Naive thymus-derived CD8-positive, alpha-beta T cell (primary cell): Measurements from ENCODE around the gene MAN1B1. TPM values are rescaled to one million over a fixed set of nuclear protein-coding genes. Genes with fewer than 3 reads are reported as not detected.
"Not testable (repeated sequence)": the region's sequence is repeated elsewhere in the genome, so short reads cannot be mapped to it uniquely, and the experiment has no call there.

Experiments used
- ATAC-seq, 2 donors: fragments of 150-1000 bp; cut with Tn5 transposase in 1 of 2; sonication (Bioruptor Pico), chemical (Tn5 transposase) in 1 of 2; 1 replicate in 1 of 2; 2 replicates in 1 of 2; pipeline ENCODE4 v1.10.0; 2021; ENCODE audit warnings: mild to moderate bottlenecking in 2 of 2, moderate library complexity in 2 of 2
- POLR2A ChIA-PET: fragments of 350-600 bp; sonication (Branson Sonifier 250); formaldehyde crosslinking; loops from one replicate; lab custom pipeline; 2021; ENCODE audit warnings: antibody characterized with exemption; lab: Charles Lee
- DNase-seq, 10 donors: peaks; one replicate each; pipeline versions ENCODE4 v3.0.0 to v3.0.0-alpha.2; 2020 to 2022
- H3K27ac Mint-ChIP-seq, 10 donors: one replicate each; pipeline ENCODE4 v1.8.0; 2020 to 2022; ENCODE audit warnings: mild to moderate bottlenecking in 10 of 10, mixed read lengths in 10 of 10, moderate library complexity in 4 of 10, inconsistent platforms in 1 of 10
- H3K27me3 Mint-ChIP-seq, 5 donors: one replicate each; pipeline ENCODE4 v1.8.0; 2021 to 2022; ENCODE audit warnings: mixed read lengths in 5 of 5
- H3K36me3 Mint-ChIP-seq, 3 donors: one replicate each; pipeline ENCODE4 v1.8.0; 2020 to 2022; ENCODE audit warnings: mixed read lengths in 3 of 3, mild to moderate bottlenecking in 2 of 3, inconsistent platforms in 1 of 3
- H3K4me1 Mint-ChIP-seq, 4 donors: one replicate each; pipeline ENCODE4 v1.8.0; 2021 to 2022; ENCODE audit warnings: mixed read lengths in 4 of 4
- H3K4me3 Mint-ChIP-seq, 10 donors: one replicate each; pipeline ENCODE4 v1.8.0; 2020 to 2022; ENCODE audit warnings: mild to moderate bottlenecking in 10 of 10, mixed read lengths in 10 of 10, moderate library complexity in 6 of 10, inconsistent platforms in 1 of 10
- H3K9me3 Mint-ChIP-seq, 9 donors: one replicate each; pipeline ENCODE4 v1.8.0; 2020 to 2022; ENCODE audit warnings: mixed read lengths in 9 of 9, mild to moderate bottlenecking in 3 of 9, inconsistent platforms in 1 of 9, moderate library complexity in 1 of 9
- polyA plus RNA-seq, 3 donors: library from polyadenylated mRNA; unstranded; fragments of 300-500 nt; fragmentation: Illumina TruSeq; gene quantifications; one replicate each; pipeline ENCODE4 v1.2.3, GENCODE V29; 2021
- total RNA-seq, 8 experiments: library from RNA in 2 of 8; stranded (reverse) in 2 of 8; gene quantifications; one replicate each; pipeline ENCODE4 v1.2.3 and lab custom pipeline; 2021 to 2026

Gene MAN1B1
- total and polyA plus RNA-seq, 5 experiments from 2014 or later = 30.6 to 73.2 (median 46.6) TPM

DNA sequence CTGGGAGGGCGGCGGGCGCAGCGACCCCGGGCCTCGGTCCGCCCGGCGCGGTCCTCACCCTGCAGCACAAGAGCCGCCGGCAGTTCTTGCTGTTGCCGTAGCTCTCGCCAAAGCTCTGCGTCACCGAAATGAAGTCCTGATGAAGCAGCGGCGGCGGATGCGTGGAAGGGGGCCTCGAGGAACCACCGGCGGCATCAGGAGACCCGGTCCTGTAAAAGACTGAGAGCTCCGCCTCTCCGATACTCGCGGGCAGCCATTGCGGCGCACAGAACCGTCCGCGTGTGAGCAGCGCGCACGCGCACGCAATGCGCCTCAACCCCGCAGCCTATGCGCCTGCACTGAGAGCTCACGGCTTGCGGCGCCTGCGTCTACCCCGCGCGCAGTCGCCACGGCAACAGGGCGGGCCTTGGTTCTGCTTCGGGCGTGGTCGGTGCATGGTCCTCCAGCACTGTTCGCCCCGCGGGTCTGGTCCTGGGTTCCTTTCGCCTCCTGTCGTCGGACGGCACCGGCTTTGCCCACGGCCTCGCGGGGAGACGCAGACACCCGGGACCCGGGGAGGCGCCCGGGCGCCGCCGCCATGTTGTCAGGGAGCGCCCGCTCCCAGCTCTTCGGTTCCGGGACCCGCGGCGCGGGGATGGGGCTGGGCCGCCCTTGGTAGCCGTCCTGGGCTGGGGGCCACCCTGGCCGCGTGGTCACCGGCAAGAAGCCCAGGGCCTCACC lies 42.8 kb downstream of the MAN1B1 start:
- Mint-ChIP-seq H3K9me3 (peaks cover 0 to 3% (median 0%) of the 10 kb centered on the region in 9 donors), H3K27ac (peak overlapping the region; percentile 71 to 94 (median 84)), H3K4me1 (peaks cover 17 to 30% (median 28%) of the 10 kb centered on the region in 4 donors), H3K4me3 (peak overlapping the region; percentile 78 to 95 (median 88)), H3K27me3 (peaks cover 0 to 10% (median 2%) of the 10 kb centered on the region in 5 donors), H3K36me3 (no peaks in the 10 kb centered on the region)
- DNase-seq (peak; percentile 82 to 93 (median 88)), ATAC-seq (peak; percentile 92 to 95)
- POLR2A ChIA-PET = interaction anchor here (0.6 to 3.3 kb wide), 26 partner anchors 9 to 1023 kb away, joined by 3 to 34 read pairs (median 5); partner anchors contain the start of genes ANAPC2, CYSRT1, DPP7 and EDF1

DNA sequence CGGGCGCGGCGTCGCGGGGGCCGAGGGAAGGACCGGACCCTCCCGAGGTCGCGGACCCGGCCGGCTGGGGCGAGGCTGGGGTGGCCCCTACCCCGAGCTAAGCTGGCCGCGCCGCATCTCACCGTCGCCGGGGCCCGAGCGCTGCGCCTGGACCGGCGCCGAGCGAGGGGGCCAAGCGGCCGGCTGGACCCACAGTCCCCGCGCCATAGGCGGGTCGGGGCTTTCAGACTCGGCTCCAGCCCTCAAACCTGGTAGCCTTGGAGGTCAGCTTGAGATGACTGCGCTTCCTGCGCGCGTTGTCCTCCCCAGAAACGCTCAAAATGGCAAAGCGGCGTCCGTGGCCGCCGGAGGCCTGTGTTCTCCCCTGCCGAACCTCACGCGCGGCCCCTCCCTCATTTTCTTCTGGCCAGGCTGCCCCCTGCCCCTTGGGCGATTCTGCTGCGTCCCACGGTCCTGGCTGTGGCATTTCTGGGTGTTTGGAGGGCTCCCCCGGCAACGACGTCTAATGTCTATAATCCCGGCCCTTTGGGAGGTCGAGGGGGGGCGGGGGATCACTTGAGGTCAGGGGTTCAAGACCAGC lies 43.5 kb downstream of the MAN1B1 start:
- H3K27me3 Mint-ChIP-seq = peaks cover 0 to 16% (median 4%) of the 10 kb centered on the region in 5 donors
- ATAC-seq = peak in 1 of 2 donors; percentile 0
- peak overlapping the region; percentile 68 to 92 (median 80) for H3K4me3 Mint-ChIP-seq
- no peaks in the 10 kb centered on the region for H3K36me3 Mint-ChIP-seq
- H3K27ac Mint-ChIP-seq = peak overlapping the region in 5 of 10 donors; percentile 52 to 87 (median 62)
- peaks cover 17 to 30% (median 28%) of the 10 kb centered on the region in 4 donors for H3K4me1 Mint-ChIP-seq
- DNase-seq = no peak
- H3K9me3 Mint-ChIP-seq = peaks cover 0 to 3% (median 0%) of the 10 kb centered on the region in 9 donors
- POLR2A ChIA-PET = interaction anchor here (0.6 to 3.3 kb wide), 24 partner anchors 8 to 1023 kb away, joined by 3 to 34 read pairs (median 5); partner anchors contain the start of genes ANAPC2, CYSRT1, DPP7 and EDF1

DNA sequence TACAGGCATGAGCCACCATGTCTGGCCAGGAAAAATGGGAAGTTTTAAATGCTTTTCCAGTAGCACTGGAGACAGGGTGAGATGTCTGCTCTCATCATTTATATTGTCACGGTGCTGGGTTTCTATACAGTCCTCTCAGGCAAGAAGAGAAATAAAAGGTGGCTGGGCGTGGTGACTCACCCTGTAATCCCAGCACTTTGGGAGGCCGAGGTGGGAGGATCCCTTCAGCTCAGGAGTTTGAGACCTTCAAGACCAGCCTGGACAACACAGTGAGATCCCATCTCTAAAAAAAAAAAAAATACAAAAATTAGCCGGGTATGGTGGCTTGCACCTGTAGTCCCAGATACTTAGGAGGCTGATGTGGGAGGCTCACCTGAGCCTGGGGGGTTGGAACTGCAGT lies 47.4 kb downstream of the MAN1B1 start:
- no peak for ATAC-seq
- peaks cover 0 to 6% (median 4%) of the 10 kb centered on the region in 4 donors for H3K4me1 Mint-ChIP-seq
- POLR2A ChIA-PET = no interaction called here
- no peak overlapping the region for H3K4me3 Mint-ChIP-seq
- H3K36me3 Mint-ChIP-seq = peaks cover 0 to 2% (median 0%) of the 10 kb centered on the region in 3 donors
- H3K27ac Mint-ChIP-seq = no peak overlapping the region
- peaks cover 11 to 49% (median 28%) of the 10 kb centered on the region in 5 donors for H3K27me3 Mint-ChIP-seq
- no peak for DNase-seq
- H3K9me3 Mint-ChIP-seq = peaks cover 0 to 3% (median 0%) of the 10 kb centered on the region in 9 donors

DNA sequence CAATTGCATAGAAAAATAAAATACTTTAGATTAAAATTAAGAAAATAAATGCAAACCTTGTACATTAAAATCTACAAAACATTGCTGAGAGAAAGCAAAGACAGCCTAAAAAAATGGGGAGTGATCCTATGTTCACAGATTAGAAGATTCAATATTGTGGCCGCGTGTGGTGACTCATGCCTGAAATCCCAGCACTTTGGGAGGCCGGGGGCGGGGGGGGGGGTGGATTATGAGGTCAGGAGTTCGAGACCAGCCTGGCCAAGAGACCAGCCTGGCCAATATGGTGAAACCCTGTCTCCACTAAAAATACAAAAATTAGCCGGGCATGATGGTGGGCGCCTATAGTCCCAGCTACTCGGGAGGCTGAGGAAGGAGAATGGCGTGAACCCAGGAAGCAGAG lies 48.4 kb downstream of the MAN1B1 start:
- H3K4me1 Mint-ChIP-seq, H3K4me3 Mint-ChIP-seq, H3K9me3 Mint-ChIP-seq, DNase-seq, ATAC-seq, H3K27ac Mint-ChIP-seq, POLR2A ChIA-PET, H3K36me3 Mint-ChIP-seq: not testable (repeated sequence)
- H3K27me3 Mint-ChIP-seq = peaks cover 11 to 57% (median 28%) of the 10 kb centered on the region in 5 donors

DNA sequence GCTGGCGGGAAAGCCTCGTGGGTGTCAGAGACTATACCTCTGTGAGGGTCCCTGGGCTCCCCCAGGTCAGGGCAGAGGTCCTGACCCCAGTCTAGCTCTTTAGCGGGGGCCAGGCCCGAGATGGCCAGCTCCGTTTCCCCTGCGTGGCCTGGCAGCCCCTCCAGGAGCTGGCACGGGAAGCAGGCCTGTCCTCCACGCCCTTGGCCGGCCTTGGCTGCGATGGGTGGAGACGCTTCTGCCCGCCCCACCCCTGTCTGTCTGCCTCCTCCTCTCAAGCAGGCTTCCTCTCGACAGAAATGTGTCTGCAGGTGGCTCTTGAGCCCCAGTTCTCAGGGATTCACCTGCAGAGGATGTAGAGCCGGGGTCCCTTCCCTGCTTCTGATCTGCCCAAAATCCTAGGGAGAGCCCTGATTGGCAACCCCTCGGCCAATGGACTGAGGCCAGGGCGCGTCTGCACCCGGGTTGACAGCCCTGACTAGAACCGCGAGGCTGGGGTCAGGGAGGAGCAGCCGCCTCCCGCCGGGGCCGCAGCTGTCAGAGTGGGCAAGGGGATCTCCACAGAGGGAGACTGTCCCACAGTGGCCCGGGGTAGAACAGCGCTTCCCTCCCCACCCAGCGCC lies 49.6 kb downstream of the MAN1B1 start:
- Mint-ChIP-seq H3K27ac (no peak overlapping the region), H3K4me3 (no peak overlapping the region), H3K36me3 (peaks cover 0 to 2% (median 2%) of the 10 kb centered on the region in 3 donors), H3K9me3 (no peaks in the 10 kb centered on the region), H3K4me1 (peaks cover 0 to 2% (median under 1%) of the 10 kb centered on the region in 4 donors), H3K27me3 (peaks cover 15 to 68% (median 33%) of the 10 kb centered on the region in 5 donors)
- POLR2A ChIA-PET = no interaction called here
- no peak for DNase-seq
- no peak for ATAC-seq

DNA sequence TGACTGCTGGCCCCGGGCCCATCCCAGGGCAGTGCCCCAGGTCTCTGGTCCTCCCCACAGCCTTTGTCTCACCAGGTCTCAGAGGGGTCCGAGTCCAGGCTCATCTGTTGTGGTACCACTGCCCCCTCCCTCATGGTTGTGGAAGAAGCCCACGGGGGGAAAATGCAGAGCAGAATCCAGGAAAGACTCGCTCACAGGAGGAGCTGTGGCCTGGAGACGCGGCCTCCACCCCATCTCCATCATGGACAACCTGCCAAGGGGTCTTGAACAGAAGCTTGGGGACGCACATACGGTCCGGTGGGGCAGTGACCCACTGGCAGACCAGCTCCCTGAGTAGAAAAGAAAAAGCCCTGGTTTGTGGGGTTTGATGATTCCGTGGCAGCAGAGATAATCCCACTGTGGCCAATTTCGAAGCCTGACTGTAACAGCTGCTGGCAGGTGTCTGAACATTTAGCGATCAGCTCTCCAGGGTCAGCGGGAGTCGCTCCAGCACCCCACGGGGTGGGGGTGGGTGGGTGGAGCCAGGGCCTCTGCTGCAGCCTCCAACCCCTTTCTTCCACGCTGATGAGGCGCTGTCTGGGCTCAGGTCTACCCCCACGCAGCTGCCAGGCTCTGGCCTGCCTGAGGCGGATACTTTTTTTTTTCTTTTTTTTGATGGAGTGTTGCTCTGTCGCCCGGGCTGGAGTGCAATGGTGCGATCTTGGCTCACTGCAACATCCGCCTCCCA lies 50.3 kb downstream of the MAN1B1 start:
- H3K27me3 Mint-ChIP-seq = peaks cover 18 to 75% (median 35%) of the 10 kb centered on the region in 5 donors
- no peak for ATAC-seq
- H3K36me3 Mint-ChIP-seq = peaks cover 0 to 2% (median 2%) of the 10 kb centered on the region in 3 donors
- DNase-seq = no peak
- peaks cover 0 to 2% (median under 1%) of the 10 kb centered on the region in 4 donors for H3K4me1 Mint-ChIP-seq
- no peak overlapping the region for H3K27ac Mint-ChIP-seq
- POLR2A ChIA-PET = no interaction called here
- no peaks in the 10 kb centered on the region for H3K9me3 Mint-ChIP-seq
- H3K4me3 Mint-ChIP-seq = no peak overlapping the region

DNA sequence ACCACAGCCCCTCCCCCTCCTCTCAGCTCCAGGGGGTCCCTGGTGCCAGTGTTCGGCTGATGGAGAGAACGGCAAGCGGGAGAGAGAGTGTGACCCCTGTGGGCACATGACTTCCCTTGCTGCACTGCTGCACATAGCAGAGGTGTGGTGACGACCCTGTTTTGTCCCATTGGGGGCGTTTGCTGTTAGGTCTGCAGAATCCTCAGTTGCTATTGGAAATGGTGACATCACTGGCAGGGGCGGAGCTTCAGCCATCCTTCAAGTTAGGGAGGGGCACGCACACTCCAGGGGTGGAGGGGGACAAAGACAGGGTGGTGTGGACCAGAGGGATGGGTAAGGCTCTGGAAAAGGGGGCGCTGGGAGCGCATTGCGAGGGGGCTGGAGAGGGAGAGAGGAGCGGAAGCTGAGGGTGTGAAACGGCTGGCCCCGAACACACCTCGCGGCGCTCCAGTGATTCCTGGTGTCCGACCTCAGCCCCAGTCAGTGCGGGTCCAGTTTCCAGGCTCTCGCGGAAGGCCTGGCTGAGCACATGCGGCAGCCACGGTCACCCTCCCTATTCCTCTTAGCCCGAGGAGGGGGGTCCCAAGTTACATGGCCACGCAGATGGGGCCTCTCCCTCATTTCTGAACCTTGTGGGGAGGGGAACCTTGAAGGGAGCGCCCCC lies 51.4 kb downstream of the MAN1B1 start:
- Mint-ChIP-seq H3K27me3 (peaks cover 21 to 82% (median 38%) of the 10 kb centered on the region in 5 donors), H3K27ac (no peak overlapping the region), H3K4me1 (peaks cover 0 to 4% (median 2%) of the 10 kb centered on the region in 4 donors), H3K36me3 (peaks cover 0 to 2% (median 2%) of the 10 kb centered on the region in 3 donors), H3K4me3 (peak overlapping the region in 1 of 10 donors; percentile 15), H3K9me3 (no peaks in the 10 kb centered on the region)
- DNase-seq = no peak
- ATAC-seq = peak in 1 of 2 donors; percentile 29
- POLR2A ChIA-PET = interaction anchor here (1.0 kb wide), 1 partner anchor 8 kb away, joined by 9 read pairs; no protein-coding TSS in a partner anchor

DNA sequence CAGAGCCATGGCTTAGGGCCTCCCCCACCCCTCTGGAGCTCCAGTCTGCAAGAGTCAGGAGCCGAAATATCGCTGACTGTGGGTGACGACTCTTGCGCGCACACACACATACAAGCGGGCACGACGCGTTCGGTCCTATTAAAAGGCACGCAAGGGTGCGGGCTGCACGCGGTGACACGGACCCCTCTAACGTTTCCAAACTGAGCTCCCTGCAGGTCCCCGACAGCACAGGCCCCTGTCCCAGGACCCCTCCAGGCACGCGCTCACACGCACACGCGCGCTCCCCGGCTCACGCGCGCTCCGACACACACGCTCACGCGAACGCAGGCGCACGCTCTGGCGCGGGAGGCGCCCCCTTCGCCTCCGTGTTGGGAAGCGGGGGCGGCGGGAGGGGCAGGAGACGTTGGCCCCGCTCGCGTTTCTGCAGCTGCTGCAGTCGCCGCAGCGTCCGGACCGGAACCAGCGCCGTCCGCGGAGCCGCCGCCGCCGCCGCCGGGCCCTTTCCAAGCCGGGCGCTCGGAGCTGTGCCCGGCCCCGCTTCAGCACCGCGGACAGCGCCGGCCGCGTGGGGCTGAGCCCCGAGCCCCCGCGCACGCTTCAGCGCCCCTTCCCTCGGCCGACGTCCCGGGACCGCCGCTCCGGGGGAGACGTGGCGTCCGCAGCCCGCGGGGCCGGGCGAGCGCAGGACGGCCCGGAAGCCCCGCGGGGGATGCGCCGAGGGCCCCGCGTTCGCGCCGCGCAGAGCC lies 52.1 kb downstream of the MAN1B1 start, which contains the start of gene GRIN1:
TSS of gene GRIN1 (plus strand) at position 433 of the 746 bp plus-strand sequence. CDS start 333 bp downstream, outside the sequence.
- H3K4me3 Mint-ChIP-seq = peak within 1 kb of the TSS in 1 of 10 donors; percentile 15
- POLR2A ChIA-PET = interaction anchor here (1.0 to 1.3 kb wide), 2 partner anchors 9 to 62 kb away, joined by 3 to 9 read pairs; partner anchors contain the start of gene TPRN
- DNase-seq = peak in 6 of 10 donors; percentile 37 to 71 (median 54)
- H3K36me3 Mint-ChIP-seq = peaks cover 0 to 2% (median 2%) of the 10 kb centered on the region in 3 donors
- no peaks in the 10 kb centered on the region for H3K9me3 Mint-ChIP-seq
- H3K27ac Mint-ChIP-seq = peak within 1 kb of the TSS in 1 of 10 donors; percentile 34
- H3K4me1 Mint-ChIP-seq = peaks cover 0 to 4% (median 2%) of the 10 kb centered on the region in 4 donors
- ATAC-seq = peak; percentile 78 to 94
- H3K27me3 Mint-ChIP-seq = peaks cover 21 to 85% (median 43%) of the 10 kb centered on the region in 5 donors

DNA sequence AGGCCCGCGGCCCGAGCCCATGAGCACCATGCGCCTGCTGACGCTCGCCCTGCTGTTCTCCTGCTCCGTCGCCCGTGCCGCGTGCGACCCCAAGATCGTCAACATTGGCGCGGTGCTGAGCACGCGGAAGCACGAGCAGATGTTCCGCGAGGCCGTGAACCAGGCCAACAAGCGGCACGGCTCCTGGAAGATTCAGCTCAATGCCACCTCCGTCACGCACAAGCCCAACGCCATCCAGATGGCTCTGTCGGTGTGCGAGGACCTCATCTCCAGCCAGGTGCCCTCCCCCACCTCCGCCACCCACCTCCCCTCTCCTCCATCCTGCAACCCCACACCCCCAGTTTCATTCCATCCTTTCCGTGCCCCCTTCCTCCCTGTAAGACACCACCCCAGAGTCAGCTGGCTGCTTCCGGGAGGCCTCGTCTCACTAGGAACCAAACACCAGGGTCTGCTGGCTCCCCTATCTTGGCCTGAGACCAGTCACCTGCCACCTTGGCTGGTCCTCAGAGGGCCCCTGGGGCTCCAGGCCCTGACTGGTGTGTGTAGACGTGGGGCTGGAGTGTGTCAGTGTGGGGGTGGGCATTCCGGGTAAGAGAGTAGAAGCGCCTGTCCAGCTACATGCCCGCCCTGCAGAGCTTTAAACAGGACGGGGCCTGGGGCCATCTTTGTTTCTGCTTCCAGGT lies 52.8 kb downstream of the MAN1B1 start:
- POLR2A ChIA-PET = interaction anchor here (1.0 to 1.3 kb wide), 3 partner anchors 9 to 61 kb away, joined by 3 to 4 read pairs (median 3); partner anchors contain the start of gene TPRN
- Mint-ChIP-seq H3K4me1 (peaks cover 0 to 4% (median 2%) of the 10 kb centered on the region in 4 donors), H3K27me3 (peaks cover 21 to 84% (median 46%) of the 10 kb centered on the region in 5 donors), H3K27ac (peak overlapping the region in 1 of 10 donors; percentile 34), H3K4me3 (no peak overlapping the region), H3K9me3 (no peaks in the 10 kb centered on the region), H3K36me3 (peaks cover 0 to 2% (median 2%) of the 10 kb centered on the region in 3 donors)
- DNase-seq = peak in 1 of 10 donors; percentile 17
- peak in 1 of 2 donors; percentile 48 for ATAC-seq
